CD4-positive, alpha-beta T cell treated with Interferon alpha-2 for 1 hour (primary cell): Measurements from ENCODE around the gene FNDC3B.
"Not testable (repeated sequence)": the region's sequence is repeated elsewhere in the genome, so short reads cannot be mapped to it uniquely, and the experiment has no call there.

ENCODE experiments used
- DNase-seq, 2 donors: peaks; one replicate each; pipeline ENCODE4 v3.0.0-alpha.2; 2020 to 2022

Gene FNDC3B

GRCh38 chr3:172246107-172246844 lies 206.9 kb downstream of the FNDC3B start:
- no peak for DNase-seq

GRCh38 chr3:172247525-172248274 lies 208.3 kb downstream of the FNDC3B start:
- no peak for DNase-seq

DNA sequence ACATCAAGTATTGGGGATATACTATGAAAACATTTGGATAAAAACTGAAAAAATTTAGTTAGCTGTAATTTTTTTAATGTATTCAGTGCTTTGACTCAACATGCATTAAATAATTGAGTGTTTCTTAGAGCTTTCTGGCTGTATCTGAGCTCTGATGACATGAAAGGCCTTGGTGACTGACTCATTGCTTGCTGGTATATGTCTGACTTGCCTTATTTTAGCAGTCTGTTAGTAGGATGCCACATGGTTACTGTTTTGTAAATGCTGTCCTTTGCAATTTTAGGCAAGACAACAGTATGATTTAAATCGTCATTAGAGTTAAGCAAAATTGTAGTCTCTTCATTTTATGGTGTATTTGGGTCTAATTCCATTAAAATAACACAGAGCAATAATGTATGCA lies 209.7 kb downstream of the FNDC3B start:
- no peak for DNase-seq

- no peak for DNase-seq
These were observed 211.8 kb downstream of the FNDC3B start for GRCh38 chr3:172251211-172251610.

DNA sequence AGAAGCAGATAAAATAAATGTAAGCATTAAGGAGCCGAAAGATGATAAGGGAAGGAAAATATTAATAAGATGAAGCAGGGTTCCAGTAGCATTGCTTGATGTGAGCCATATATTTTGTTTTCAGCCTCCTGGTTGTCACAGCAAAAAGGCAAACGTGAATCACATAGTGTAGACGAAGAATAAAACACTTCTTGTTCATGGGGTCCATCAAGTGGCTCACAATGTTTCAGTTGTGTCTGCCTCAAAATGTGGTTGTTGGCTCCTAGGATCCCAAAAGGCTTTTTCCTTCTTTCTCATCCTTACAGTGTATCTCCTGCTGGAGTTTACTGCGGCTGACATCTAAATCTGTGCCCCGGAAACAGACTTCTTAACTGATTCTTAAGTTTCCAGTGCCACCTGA lies 213.8 kb downstream of the FNDC3B start:
- DNase-seq, result no peak

DNA sequence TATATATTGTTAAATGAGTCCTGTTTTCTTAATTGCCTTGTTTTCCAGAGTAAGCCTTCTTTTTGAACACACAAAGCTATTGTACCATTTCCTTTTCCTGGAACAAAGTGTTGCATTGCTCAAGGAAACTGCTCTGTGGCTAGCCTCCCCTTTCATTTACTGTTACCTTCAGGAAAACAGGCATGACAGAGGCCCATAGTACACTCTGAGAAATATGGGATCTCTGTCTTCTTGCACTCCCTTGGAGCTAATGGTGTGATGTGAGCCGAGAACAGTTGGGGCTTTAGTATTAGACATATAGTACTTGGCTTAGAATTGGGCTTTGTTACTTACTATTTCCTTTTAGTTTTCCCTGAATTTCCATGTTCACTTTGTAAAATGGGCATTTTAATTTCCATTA lies 215.2 kb downstream of the FNDC3B start:
- no peak for DNase-seq

GRCh38 chr3:172255321-172255720 lies 215.9 kb downstream of the FNDC3B start:
- DNase-seq, result not testable (repeated sequence)

DNA sequence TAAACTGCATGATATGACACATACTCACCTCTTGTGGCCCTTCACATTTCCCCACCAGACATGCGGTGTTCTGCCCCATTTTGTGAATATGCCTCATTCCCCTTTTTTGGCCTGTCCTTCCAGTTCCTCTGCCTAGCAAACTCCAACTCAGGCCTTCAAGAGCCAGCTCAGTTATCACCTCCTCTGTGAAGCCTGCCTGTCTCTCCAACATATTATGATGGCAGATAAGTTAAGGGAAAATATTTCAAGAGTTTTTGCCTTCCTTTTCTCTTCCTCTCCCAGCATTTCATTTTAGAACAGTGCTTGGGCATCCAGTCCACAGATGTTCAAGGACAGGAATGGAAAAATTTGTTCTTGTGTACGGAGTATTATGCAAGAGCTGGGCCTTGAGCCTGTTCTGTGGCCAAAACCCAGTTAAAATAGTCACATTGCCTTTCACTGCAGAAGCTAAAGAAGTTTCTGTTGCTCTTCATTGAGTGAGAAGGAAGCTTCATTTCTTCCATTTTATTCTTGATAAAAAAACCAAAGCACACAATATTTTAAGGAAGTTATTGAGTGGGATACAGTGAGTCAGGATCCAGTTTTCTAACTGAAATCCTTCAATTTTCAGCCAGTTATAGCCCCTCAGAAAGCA lies 216.8 kb downstream of the FNDC3B start:
- no peak for DNase-seq

DNA sequence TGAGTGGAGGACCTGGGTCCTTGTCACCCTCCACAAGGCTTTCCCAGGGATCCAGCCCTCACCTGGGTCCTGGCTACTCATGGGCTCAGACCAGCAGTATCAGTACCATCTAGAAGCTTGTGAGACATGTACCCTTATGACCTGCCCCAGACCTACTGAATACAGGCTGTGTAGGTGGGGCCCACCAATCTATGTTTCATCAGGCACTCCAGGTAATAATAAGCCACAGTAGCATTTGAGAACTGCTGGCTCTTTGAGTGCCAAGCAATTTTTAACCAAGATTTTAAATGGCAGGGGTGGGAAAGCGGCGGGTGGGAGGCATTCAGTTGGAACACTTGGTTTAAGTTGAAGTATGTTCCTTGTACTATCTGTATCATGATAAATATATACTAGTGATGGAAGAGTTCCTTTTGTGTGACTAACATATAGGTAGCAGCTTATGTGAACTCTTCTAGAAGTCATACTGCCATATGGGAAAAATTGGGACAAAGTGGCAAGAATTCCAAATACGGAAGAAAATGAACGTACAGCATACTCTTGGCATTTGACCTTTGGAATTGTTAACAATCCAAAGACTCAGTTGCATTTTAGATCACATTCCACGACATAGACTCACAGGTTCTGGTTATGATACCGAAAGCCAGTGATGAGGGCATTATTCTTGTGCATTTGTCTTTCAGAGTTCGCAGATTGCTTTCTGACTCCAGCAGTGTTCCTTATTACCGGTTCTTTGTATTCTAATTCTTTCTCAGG lies 218.4 kb downstream of the FNDC3B start:
- no peak for DNase-seq

GRCh38 chr3:172258624-172259023 lies 219.2 kb downstream of the FNDC3B start:
- no peak for DNase-seq

DNA sequence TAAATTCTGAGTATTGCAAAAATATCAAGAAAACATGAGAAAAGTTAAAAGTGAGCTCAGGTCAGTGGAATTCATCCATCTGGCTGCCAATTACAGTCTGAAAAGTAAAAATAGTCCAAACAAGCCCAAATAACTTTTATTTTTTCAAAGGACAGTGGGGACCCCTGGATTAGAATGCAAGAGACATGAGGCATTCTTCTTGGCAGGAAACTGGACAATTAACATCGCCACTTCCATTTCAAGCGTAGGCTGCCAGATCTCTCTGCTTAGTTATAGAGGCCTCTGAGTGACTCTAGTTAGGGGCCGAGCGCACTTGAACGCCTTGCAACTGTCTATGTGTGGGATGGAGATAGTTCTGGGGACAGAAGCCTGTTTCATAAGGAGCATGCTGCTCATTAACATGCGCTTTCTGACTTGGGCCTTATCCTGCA lies 219.7 kb downstream of the FNDC3B start:
- no peak for DNase-seq

GRCh38 chr3:172259726-172260248 lies 220.4 kb downstream of the FNDC3B start:
- DNase-seq, result no peak

- no peak for DNase-seq
These were observed 221.0 kb downstream of the FNDC3B start for GRCh38 chr3:172260381-172260780.

GRCh38 chr3:172261054-172261453 lies 221.7 kb downstream of the FNDC3B start:
- no peak for DNase-seq

DNA sequence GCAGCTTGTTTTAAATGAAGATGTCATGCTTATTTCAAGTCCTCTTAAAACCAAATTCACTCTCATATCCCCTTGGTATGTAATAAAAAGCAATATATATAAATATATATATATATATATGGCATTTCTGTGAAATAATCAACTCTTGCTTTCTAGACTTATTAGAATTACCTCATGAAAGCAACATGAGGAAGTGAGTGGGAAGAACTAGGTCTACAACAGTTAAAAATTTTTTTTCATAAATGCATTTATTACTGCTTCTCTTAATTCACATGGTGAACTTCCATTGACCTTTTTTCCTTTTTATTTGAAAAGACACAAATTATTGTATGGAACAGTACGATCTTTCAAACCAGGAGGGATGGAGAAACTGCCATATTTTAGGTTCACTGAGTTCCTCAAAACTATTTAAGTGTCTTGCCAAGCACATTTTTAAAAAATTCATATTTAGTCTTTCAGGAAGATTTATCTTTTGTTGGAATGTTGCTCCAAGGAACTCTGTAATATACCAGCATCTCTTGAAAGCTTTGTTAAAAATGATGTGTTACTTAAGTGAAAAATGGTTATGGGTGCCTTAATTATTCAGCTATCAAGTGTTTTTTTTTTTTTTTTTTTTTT lies 223.7 kb downstream of the FNDC3B start:
- no peak for DNase-seq

DNA sequence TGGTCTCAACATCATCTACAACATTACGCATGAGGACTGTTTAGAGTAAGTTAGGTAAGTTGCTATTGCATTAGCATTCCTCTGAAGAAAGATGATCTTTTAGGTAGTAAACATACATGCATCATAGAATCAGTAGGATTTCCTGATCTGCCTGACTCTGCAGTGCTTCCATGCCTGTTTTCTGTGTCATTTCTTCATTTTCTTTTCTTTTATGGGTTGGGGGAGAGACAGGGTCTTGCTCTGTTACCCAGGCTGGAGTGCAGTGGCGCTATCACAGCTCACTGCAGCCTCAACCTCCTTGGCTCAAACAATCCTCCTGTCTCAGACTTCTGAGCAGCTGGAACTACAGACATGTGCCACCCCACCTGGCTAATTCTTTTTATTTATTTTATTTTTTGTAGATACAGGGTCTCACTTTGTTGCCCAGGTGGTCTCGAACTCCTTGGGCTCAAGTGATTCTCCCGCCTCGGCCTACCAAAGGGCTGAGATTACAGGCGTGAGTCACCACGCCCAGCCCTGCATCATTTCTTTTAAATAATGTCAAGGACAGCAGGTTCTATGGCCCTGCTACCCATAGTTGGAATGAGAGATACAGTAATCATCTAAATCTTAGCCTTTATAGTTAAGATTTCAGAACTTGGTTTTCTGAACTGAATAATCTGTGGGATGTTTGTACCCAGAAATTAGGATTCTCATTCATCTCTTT lies 224.6 kb downstream of the FNDC3B start:
- DNase-seq, result no peak

- DNase-seq, result no peak
These were observed 226.7 kb downstream of the FNDC3B start for GRCh38 chr3:172266103-172266502.

- DNase-seq, result no peak
These were observed 229.0 kb downstream of the FNDC3B start for GRCh38 chr3:172268425-172268824.

DNA sequence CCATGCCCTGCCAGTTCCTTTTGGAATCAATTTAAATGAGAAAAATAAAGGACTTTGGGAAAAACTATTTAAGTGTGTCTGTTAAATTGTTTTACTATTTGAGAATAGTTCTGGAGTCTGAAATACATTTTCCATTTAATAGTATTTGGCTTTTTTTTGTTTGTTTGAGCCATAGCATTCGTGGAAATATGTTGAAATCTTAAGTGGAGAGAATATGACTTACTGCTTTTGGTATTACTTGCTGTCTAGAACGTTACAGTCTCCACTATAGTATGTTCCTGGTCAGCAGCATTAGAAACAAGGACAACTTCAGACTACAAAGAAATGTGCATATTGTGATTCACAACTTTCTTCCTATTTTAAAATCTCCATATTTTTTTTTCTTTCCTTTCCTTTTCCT lies 229.5 kb downstream of the FNDC3B start:
- no peak for DNase-seq

GRCh38 chr3:172270557-172271166 lies 231.3 kb downstream of the FNDC3B start:
- no peak for DNase-seq

GRCh38 chr3:172271386-172271976 lies 232.1 kb downstream of the FNDC3B start:
- no peak for DNase-seq
